Astrocyte (in vitro differentiated cells and primary cell): ENCODE results near the gene VWCE.

Experiments
- CTCF ChIP-seq: IDR thresholded peaks from 2 replicates; pipeline ENCODE4 v1.5.1; 2011; ENCODE audit warnings: low read depth, mild to moderate bottlenecking, inconsistent platforms, low read length, moderate library complexity; ENCODE audit not compliant: insufficient read depth
- EZH2 ChIP-seq: IDR thresholded peaks from 2 replicates; pipeline ENCODE4 v1.6.1; 2012; ENCODE audit warnings: mild to moderate bottlenecking, low read length, inconsistent platforms; ENCODE audit not compliant: insufficient read depth

GRCh38 chr11:61340979-61341378 is 45.9 kb upstream of the VWCE start:
- TF ChIP-seq CTCF: no peak
- no peak for TF ChIP-seq EZH2
